Subcutaneous abdominal adipose tissue (tissue), 5 donors: Measurements from ENCODE around the gene PCDH8.

Source experiments
- H3K27ac ChIP-seq: one replicate; pipeline ENCODE4 v1.7.0; 2013; ENCODE audit warnings: low read depth, mild to moderate bottlenecking, inconsistent platforms, low read length, moderate library complexity
- H3K27me3 ChIP-seq, 5 donors: one replicate each; pipeline ENCODE4 v1.7.0; 2013; ENCODE audit warnings: low read length in 5 of 5, inconsistent platforms in 1 of 5; ENCODE audit not compliant: control insufficient read depth in 5 of 5, insufficient read depth in 4 of 5
- H3K36me3 ChIP-seq, 5 donors: one replicate each; pipeline ENCODE4 v1.7.0; 2013; ENCODE audit warnings: low read length in 5 of 5; ENCODE audit not compliant: control insufficient read depth in 5 of 5, insufficient read depth in 5 of 5
- H3K4me1 ChIP-seq, 5 donors: one replicate each; pipeline ENCODE4 v1.7.0; 2013; ENCODE audit warnings: low read length in 5 of 5, mild to moderate bottlenecking in 3 of 5, moderate library complexity in 1 of 5; ENCODE audit not compliant: control insufficient read depth in 5 of 5, insufficient read depth in 5 of 5
- H3K4me3 ChIP-seq, 5 donors: one replicate each; pipeline ENCODE4 v1.7.0; 2013; ENCODE audit warnings: low read length in 5 of 5, low read depth in 1 of 5
- H3K9ac ChIP-seq, 5 donors: one replicate each; pipeline ENCODE4 v1.7.0; 2013; ENCODE audit warnings: low read length in 5 of 5, mild to moderate bottlenecking in 4 of 5, moderate library complexity in 3 of 5
- H3K9me3 ChIP-seq, 5 donors: one replicate each; pipeline ENCODE4 v1.7.0; 2013; ENCODE audit warnings: low read length in 5 of 5; ENCODE audit not compliant: control insufficient read depth in 5 of 5
- donor health status: healthy.
- donor health status: healthy.
- donor health status: healthy.
- donor health status: healthy.
- donor health status: healthy.

Gene PCDH8

GRCh38 chr13:52845334-52845761 lies 3.1 kb downstream of the PCDH8 start:
- no peak overlapping the region for H3K9ac ChIP-seq
- peak overlapping the region in 1 of 5 donors; percentile 50 for H3K4me3 ChIP-seq
- no peaks in the 10 kb centered on the region for H3K36me3 ChIP-seq
- peaks cover 0 to 6% (median 0%) of the 10 kb centered on the region in 5 donors for H3K9me3 ChIP-seq
- no peak overlapping the region for H3K27ac ChIP-seq
- peaks cover 46 to 71% (median 70%) of the 10 kb centered on the region in 5 donors for H3K27me3 ChIP-seq
- peaks cover 0 to 25% (median 13%) of the 10 kb centered on the region in 5 donors for H3K4me1 ChIP-seq

GRCh38 chr13:52844836-52845235 lies 3.6 kb downstream of the PCDH8 start:
- Histone ChIP-seq H3K9ac (no peak overlapping the region), H3K27me3 (peaks cover 46 to 72% (median 65%) of the 10 kb centered on the region in 5 donors), H3K4me3 (no peak overlapping the region)

GRCh38 chr13:52842441-52842840 lies 6.0 kb downstream of the PCDH8 start:
- Histone ChIP-seq H3K9me3 (peaks cover 0 to 6% (median 0%) of the 10 kb centered on the region in 5 donors), H3K4me1 (peaks cover 0 to 22% (median 12%) of the 10 kb centered on the region in 5 donors), H3K4me3 (no peak overlapping the region), H3K36me3 (no peaks in the 10 kb centered on the region), H3K27ac (no peak overlapping the region), H3K27me3 (peaks cover 28 to 59% (median 46%) of the 10 kb centered on the region in 5 donors), H3K9ac (no peak overlapping the region)

More at GRCh38 chr13:52844836-52845235, 3.6 kb downstream of the PCDH8 start:
- H3K27ac ChIP-seq: no peak overlapping the region
- no peaks in the 10 kb centered on the region for H3K36me3 ChIP-seq
- H3K9me3 ChIP-seq: peaks cover 0 to 6% (median 0%) of the 10 kb centered on the region in 5 donors
- peaks cover 0 to 23% (median 12%) of the 10 kb centered on the region in 5 donors for H3K4me1 ChIP-seq

GRCh38 chr13:52840066-52840465 lies 8.4 kb downstream of the PCDH8 start:
- Histone ChIP-seq H3K36me3 (no peaks in the 10 kb centered on the region), H3K27ac (no peak overlapping the region), H3K9me3 (no peaks in the 10 kb centered on the region), H3K4me3 (no peak overlapping the region), H3K4me1 (no peaks in the 10 kb centered on the region), H3K9ac (no peak overlapping the region), H3K27me3 (peaks cover 9 to 39% (median 26%) of the 10 kb centered on the region in 5 donors)

- H3K36me3 ChIP-seq: no peaks in the 10 kb centered on the region
- no peak overlapping the region for H3K9ac ChIP-seq
- H3K27ac ChIP-seq: no peak overlapping the region
- no peak overlapping the region for H3K4me3 ChIP-seq
- H3K27me3 ChIP-seq: peaks cover 4 to 32% (median 17%) of the 10 kb centered on the region in 5 donors
- no peaks in the 10 kb centered on the region for H3K4me1 ChIP-seq
- no peaks in the 10 kb centered on the region for H3K9me3 ChIP-seq
Measured at GRCh38 chr13:52838433-52839107, 9.9 kb downstream of the PCDH8 start.

- Histone ChIP-seq H3K36me3 (no peaks in the 10 kb centered on the region), H3K27me3 (peaks cover 0 to 30% (median 15%) of the 10 kb centered on the region in 5 donors), H3K27ac (no peak overlapping the region), H3K4me3 (no peak overlapping the region), H3K9me3 (no peaks in the 10 kb centered on the region), H3K9ac (no peak overlapping the region), H3K4me1 (no peaks in the 10 kb centered on the region)
Measured at GRCh38 chr13:52837850-52838249, 10.6 kb downstream of the PCDH8 start.

- H3K4me3 ChIP-seq: no peak overlapping the region
- peaks cover 0 to 18% (median 8%) of the 10 kb centered on the region in 5 donors for H3K27me3 ChIP-seq
- no peaks in the 10 kb centered on the region for H3K4me1 ChIP-seq
- H3K36me3 ChIP-seq: no peaks in the 10 kb centered on the region
- no peak overlapping the region for H3K27ac ChIP-seq
- no peak overlapping the region for H3K9ac ChIP-seq
- no peaks in the 10 kb centered on the region for H3K9me3 ChIP-seq
Measured at GRCh38 chr13:52835071-52835839, 13.2 kb downstream of the PCDH8 start.

GRCh38 chr13:52833296-52833875 lies 15.1 kb downstream of the PCDH8 start:
- no peaks in the 10 kb centered on the region for H3K4me1 ChIP-seq
- peaks cover 0 to 8% (median 2%) of the 10 kb centered on the region in 5 donors for H3K27me3 ChIP-seq
- no peaks in the 10 kb centered on the region for H3K36me3 ChIP-seq
- no peak overlapping the region for H3K4me3 ChIP-seq
- no peak overlapping the region for H3K27ac ChIP-seq
- no peaks in the 10 kb centered on the region for H3K9me3 ChIP-seq
- H3K9ac ChIP-seq: no peak overlapping the region

GRCh38 chr13:52832313-52832712 lies 16.1 kb downstream of the PCDH8 start:
- no peaks in the 10 kb centered on the region for H3K36me3 ChIP-seq
- no peaks in the 10 kb centered on the region for H3K9me3 ChIP-seq
- no peaks in the 10 kb centered on the region for H3K4me1 ChIP-seq
- H3K27me3 ChIP-seq: peaks cover 0 to 5% (median 3%) of the 10 kb centered on the region in 5 donors
- no peak overlapping the region for H3K4me3 ChIP-seq
- no peak overlapping the region for H3K27ac ChIP-seq
- H3K9ac ChIP-seq: no peak overlapping the region

- H3K4me3 ChIP-seq: no peak overlapping the region
- no peak overlapping the region for H3K27ac ChIP-seq
- no peaks in the 10 kb centered on the region for H3K4me1 ChIP-seq
- H3K27me3 ChIP-seq: peaks cover 0 to 5% (median 0%) of the 10 kb centered on the region in 5 donors
- no peaks in the 10 kb centered on the region for H3K9me3 ChIP-seq
- no peaks in the 10 kb centered on the region for H3K36me3 ChIP-seq
- H3K9ac ChIP-seq: no peak overlapping the region
Measured at GRCh38 chr13:52830946-52831345, 17.5 kb downstream of the PCDH8 start.
